AG09319 (cell line): ENCODE results near the gene TMED4.

Experiments
- DNase-seq: peaks from one replicate; pipeline ENCODE4 v3.0.0-alpha.2; 2010; ENCODE audit warnings: low read depth; ENCODE audit errors: extremely low read depth
- CTCF ChIP-seq: IDR thresholded peaks from 2 replicates; pipeline ENCODE4 v1.5.1; 2011; ENCODE audit warnings: low read depth, mild to moderate bottlenecking, inconsistent platforms, low read length, moderate library complexity

Gene TMED4

GRCh38 chr7:44574287-44574872 lies 7.7 kb downstream of the TMED4 start:
- TF ChIP-seq CTCF: no peak
- DNase-seq: no peak

GRCh38 chr7:44573464-44574286 lies 8.4 kb downstream of the TMED4 start, which contains the start of gene DDX56:
Gene DDX56 (minus strand): TSS chr7:44573908. CDS start chr7:44573895, 13 bp downstream.
- no peak for TF ChIP-seq CTCF
- DNase-seq: peak; percentile 79

GRCh38 chr7:44572771-44573170 lies 9.3 kb downstream of the TMED4 start:
- no peak for DNase-seq
- TF ChIP-seq CTCF: no peak

- no peak for DNase-seq
- no peak for TF ChIP-seq CTCF
Measured at GRCh38 chr7:44569959-44570358, 12.1 kb downstream of the TMED4 start.

GRCh38 chr7:44568771-44569560 lies 13.1 kb downstream of the TMED4 start:
- TF ChIP-seq CTCF: no peak
- no peak for DNase-seq

GRCh38 chr7:44567884-44568283 lies 14.1 kb downstream of the TMED4 start:
- no peak for DNase-seq
- no peak for TF ChIP-seq CTCF
